Activated CD8-positive, alpha-beta T cell treated with anti-CD3 and anti-CD28 coated beads for 36 hours (primary cell): ENCODE measurements around the gene OR2K2. TPM values are rescaled to one million over a fixed set of nuclear protein-coding genes. Genes with fewer than 3 reads are reported as not detected.

ENCODE experiments used
- ATAC-seq: fragments of 200-7000 bp; cut with Tn5 transposase; one replicate; pipeline ENCODE4 v1.10.0; 2021; ENCODE audit warnings: mild to moderate bottlenecking, moderate library complexity
- CTCF ChIA-PET: fragments of 350-600 bp; sonication (Branson Sonifier 250); formaldehyde crosslinking; loops from one replicate; lab custom pipeline; 2021; ENCODE audit warnings: antibody characterized with exemption; lab: Charles Lee
- POLR2A ChIA-PET: fragments of 350-600 bp; sonication (Branson Sonifier 250); formaldehyde crosslinking; loops from one replicate; lab custom pipeline; 2021; ENCODE audit warnings: antibody characterized with exemption; lab: Charles Lee
- DNase-seq: peaks from one replicate; pipeline ENCODE4 v3.0.0-alpha.2; 2020
- H3K27ac Mint-ChIP-seq: one replicate; pipeline ENCODE4 v1.8.0; 2021; ENCODE audit warnings: mild to moderate bottlenecking, mixed read lengths
- H3K27me3 Mint-ChIP-seq: one replicate; pipeline ENCODE4 v1.8.0; 2021; ENCODE audit warnings: mixed read lengths
- H3K36me3 Mint-ChIP-seq: one replicate; pipeline ENCODE4 v1.8.0; 2021; ENCODE audit warnings: low read depth, mixed read lengths
- H3K4me1 Mint-ChIP-seq: one replicate; pipeline ENCODE4 v1.8.0; 2021; ENCODE audit warnings: low read depth, mixed read lengths
- H3K4me3 Mint-ChIP-seq: one replicate; pipeline ENCODE4 v1.8.0; 2021; ENCODE audit warnings: mild to moderate bottlenecking, moderate library complexity, mixed read lengths
- H3K9me3 Mint-ChIP-seq: one replicate; pipeline ENCODE4 v1.8.0; 2021; ENCODE audit warnings: mixed read lengths
- intact Hi-C: fragments of 100-400 bp; cut with micrococcal nuclease; formaldehyde crosslinking; loops from one replicate; pipeline ENCODE4 v1.10.0; 2022
- total RNA-seq, 2 experiments: library from RNA; stranded (reverse); gene quantifications; one replicate each; pipeline ENCODE4 v1.2.3, GENCODE V29; 2021
- TF ChIP-seq, protein P1 (sequence below): fragments of 200-600 bp; IDR thresholded peaks from one replicate; pipeline ENCODE4 v1.8.0; 2022; ENCODE audit warnings: antibody characterized with exemption, mild to moderate bottlenecking

The OR2K2 gene
- total RNA-seq, 2 experiments from 2014 or later = not detected

DNA sequence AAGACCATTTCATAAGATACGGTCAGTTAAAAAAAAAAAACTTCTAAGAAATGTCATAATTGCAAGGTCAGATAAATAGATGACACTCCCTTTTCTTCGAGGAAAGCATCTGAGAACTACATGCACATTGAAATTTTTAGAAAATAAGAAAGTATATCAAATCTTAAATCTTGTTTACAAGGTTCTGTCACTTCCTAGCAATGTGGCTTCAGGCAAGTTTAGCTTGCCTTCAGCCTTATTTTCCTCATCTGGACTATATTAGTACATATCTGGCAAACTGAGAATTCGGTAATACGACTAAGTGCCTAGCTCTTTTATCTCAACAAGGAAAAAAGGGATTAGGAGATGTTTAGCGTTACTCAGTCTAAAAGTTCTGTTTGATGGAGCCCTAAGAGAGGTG is 32.5 kb upstream of the OR2K2 start:
- no peak for DNase-seq
- no peak overlapping the region for H3K27ac Mint-ChIP-seq
- H3K27me3 Mint-ChIP-seq = no peaks in the 10 kb centered on the region
- POLR2A ChIA-PET = no interaction called here
- CTCF ChIA-PET = no interaction called here
- intact Hi-C loops = no loop called here
- no peak for ATAC-seq
- TF ChIP-seq, protein P1, sequence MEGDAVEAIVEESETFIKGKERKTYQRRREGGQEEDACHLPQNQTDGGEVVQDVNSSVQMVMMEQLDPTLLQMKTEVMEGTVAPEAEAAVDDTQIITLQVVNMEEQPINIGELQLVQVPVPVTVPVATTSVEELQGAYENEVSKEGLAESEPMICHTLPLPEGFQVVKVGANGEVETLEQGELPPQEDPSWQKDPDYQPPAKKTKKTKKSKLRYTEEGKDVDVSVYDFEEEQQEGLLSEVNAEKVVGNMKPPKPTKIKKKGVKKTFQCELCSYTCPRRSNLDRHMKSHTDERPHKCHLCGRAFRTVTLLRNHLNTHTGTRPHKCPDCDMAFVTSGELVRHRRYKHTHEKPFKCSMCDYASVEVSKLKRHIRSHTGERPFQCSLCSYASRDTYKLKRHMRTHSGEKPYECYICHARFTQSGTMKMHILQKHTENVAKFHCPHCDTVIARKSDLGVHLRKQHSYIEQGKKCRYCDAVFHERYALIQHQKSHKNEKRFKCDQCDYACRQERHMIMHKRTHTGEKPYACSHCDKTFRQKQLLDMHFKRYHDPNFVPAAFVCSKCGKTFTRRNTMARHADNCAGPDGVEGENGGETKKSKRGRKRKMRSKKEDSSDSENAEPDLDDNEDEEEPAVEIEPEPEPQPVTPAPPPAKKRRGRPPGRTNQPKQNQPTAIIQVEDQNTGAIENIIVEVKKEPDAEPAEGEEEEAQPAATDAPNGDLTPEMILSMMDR = no peak
- H3K36me3 Mint-ChIP-seq = peaks cover 45% of the 10 kb centered on the region
- no peaks in the 10 kb centered on the region for H3K4me1 Mint-ChIP-seq
- no peak overlapping the region for H3K4me3 Mint-ChIP-seq
- H3K9me3 Mint-ChIP-seq = no peaks in the 10 kb centered on the region

DNA sequence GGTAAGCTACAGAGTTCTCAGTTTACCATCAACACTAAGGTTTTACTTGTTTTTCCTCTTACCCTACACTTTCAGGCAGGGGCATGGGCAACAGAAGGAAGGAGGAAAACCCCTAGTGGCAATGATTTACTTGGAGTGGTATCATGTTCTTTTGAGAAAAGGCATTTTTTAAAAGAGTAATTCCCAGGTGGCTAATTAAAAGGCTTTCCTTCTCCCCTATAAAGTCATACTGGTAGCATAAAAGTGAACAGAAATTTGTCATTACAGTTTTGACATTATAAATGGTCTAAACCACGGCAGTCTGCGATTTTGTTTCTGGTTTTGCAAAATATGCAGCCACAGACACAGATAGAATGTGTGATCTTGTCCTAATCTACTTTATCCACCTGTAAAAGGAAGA is 30.9 kb upstream of the OR2K2 start:
- Mint-ChIP-seq H3K36me3 (peaks cover 37% of the 10 kb centered on the region), H3K27me3 (no peaks in the 10 kb centered on the region), H3K4me3 (no peak overlapping the region), H3K27ac (no peak overlapping the region), H3K4me1 (peaks cover 7% of the 10 kb centered on the region), H3K9me3 (peaks cover under 1% of the 10 kb centered on the region)
- ChIA-PET POLR2A (no interaction called here), CTCF (interaction anchor here (1.2 kb wide), 1 partner anchor 12 kb away, joined by 3 read pairs; no protein-coding TSS in a partner anchor)
- no peak for DNase-seq
- intact Hi-C loops = no loop called here
- TF ChIP-seq, protein P1 = no peak
- ATAC-seq = no peak

DNA sequence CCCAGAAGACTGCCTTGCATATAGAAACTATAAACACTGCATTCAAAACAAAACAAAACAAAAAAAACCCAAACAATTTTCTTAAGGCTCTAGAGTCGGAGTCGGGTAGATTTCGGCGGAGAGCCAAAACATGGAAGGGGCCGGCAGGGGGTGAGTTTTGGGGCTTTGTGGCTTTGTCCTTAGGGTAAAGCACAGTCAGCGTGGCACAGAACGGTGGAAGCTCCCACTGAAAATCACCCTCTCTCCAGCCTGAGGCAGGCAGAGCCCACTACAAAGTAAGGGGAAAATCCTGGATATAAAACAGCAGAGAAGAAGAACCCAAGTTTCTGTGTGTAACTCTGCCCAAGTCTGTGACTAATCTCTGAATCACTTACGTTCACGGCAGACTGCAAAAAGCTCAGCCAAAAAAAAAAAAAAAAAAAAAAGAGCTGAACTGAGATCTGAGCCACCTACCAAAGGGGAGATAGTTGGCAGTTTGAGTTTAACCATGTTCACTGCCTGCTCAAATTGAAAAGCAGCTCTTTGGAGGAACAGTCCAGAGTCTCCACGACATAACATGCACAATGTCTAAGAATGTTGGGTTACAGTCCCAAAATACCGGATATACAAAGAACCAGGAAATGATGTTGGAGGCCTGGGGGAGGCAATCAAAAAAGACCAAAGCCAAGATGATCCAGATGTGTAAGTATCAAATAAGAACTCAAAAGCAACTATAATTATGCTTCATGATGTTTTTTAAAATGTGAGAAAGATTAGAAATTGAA is 26.6 kb upstream of the OR2K2 start:
- ChIA-PET CTCF (no interaction called here), POLR2A (interaction anchor here (0.7 kb wide), 1 partner anchor 41 kb away, joined by 3 read pairs; no protein-coding TSS in a partner anchor)
- no peak overlapping the region for H3K27ac Mint-ChIP-seq
- TF ChIP-seq, protein P1 = no peak
- no peaks in the 10 kb centered on the region for H3K27me3 Mint-ChIP-seq
- no peak for ATAC-seq
- H3K9me3 Mint-ChIP-seq = peaks cover 8% of the 10 kb centered on the region
- intact Hi-C loops = no loop called here
- peaks cover 7% of the 10 kb centered on the region for H3K4me1 Mint-ChIP-seq
- peaks cover 7% of the 10 kb centered on the region for H3K36me3 Mint-ChIP-seq
- H3K4me3 Mint-ChIP-seq = no peak overlapping the region
- no peak for DNase-seq

DNA sequence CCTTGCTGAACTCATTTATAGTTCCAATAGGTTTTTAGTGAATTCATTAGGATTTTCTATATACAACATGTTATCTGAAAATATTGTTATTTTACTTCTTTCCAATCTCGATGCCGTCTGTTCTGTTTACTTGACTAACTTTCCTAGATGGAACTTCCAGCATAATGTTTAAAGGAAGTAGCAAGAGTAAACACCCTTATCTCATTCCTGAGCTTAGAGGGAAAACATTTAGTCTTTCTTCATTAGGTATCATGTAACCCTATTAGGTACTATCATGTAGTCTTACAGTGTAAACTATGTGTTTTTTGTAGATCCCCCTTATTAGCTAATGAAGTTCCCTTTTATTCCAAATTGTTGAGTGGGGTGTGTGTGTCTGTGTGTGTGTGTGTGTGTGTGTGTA is 22.5 kb upstream of the OR2K2 start:
- ATAC-seq = no peak
- no peak for DNase-seq
- H3K4me3 Mint-ChIP-seq = no peak overlapping the region
- H3K27ac Mint-ChIP-seq = no peak overlapping the region
- ChIA-PET CTCF (no interaction called here), POLR2A (no interaction called here)
- peaks cover 8% of the 10 kb centered on the region for H3K9me3 Mint-ChIP-seq
- TF ChIP-seq, protein P1 = no peak
- no peaks in the 10 kb centered on the region for H3K36me3 Mint-ChIP-seq
- H3K4me1 Mint-ChIP-seq = peaks cover 7% of the 10 kb centered on the region
- peaks cover 1% of the 10 kb centered on the region for H3K27me3 Mint-ChIP-seq
- intact Hi-C loops = no loop called here

DNA sequence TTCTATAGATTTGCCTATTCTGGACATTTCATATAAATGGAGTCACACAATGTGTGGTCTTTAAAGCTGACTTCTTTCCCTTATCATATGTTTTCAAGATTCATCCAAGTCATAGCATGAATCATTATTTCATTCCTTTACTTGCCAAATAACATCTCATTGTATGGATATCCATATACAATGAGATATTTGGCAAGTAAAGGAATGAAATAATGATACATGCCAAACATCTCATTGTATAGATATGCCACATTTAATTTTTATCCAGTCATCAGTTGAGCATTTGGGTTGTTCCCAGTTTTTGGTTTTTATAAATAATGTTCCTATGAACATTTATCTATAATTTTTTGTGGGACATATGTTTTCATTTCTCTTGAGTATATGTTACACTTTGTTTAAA is 20.5 kb upstream of the OR2K2 start:
- H3K4me3 Mint-ChIP-seq = no peak overlapping the region
- POLR2A ChIA-PET = no interaction called here
- no peaks in the 10 kb centered on the region for H3K36me3 Mint-ChIP-seq
- CTCF ChIA-PET = no interaction called here
- peaks cover 6% of the 10 kb centered on the region for H3K27me3 Mint-ChIP-seq
- DNase-seq = no peak
- TF ChIP-seq, protein P1 = no peak
- peaks cover 6% of the 10 kb centered on the region for H3K9me3 Mint-ChIP-seq
- intact Hi-C loops = no loop called here
- H3K27ac Mint-ChIP-seq = no peak overlapping the region
- H3K4me1 Mint-ChIP-seq = no peaks in the 10 kb centered on the region
- no peak for ATAC-seq
